GM23248 (cell line): ENCODE measurements around the gene NTHL1. TPM values are rescaled to one million over a fixed set of nuclear protein-coding genes. Genes with fewer than 3 reads are reported as not detected.

ENCODE experiments used
- DNase-seq: peaks from one replicate; pipeline ENCODE4 v3.0.0-alpha.2; 2015
- H2AFZ ChIP-seq: fragments of 200-600 bp; sonication (generic); 2 replicates; pipeline ENCODE4 v1.6.1; 2016; ENCODE audit warnings: antibody characterized with exemption
- H3F3A ChIP-seq: fragments of 200-600 bp; sonication (generic); 2 replicates; pipeline ENCODE4 v1.6.1; 2016; ENCODE audit warnings: mild to moderate bottlenecking, antibody characterized with exemption, mixed run types; ENCODE audit not compliant: insufficient read depth
- H3K27ac ChIP-seq: fragments of 200-600 bp; sonication (generic); 2 replicates; pipeline ENCODE4 v1.5.1; 2016; ENCODE audit warnings: mild to moderate bottlenecking
- H3K27me3 ChIP-seq: fragments of 200-600 bp; sonication (generic); replicated peaks from 2 replicates; pipeline ENCODE4 v1.6.1; 2016; ENCODE audit warnings: mild to moderate bottlenecking; ENCODE audit not compliant: insufficient read depth
- H3K36me3 ChIP-seq: fragments of 200-600 bp; sonication (generic); 2 replicates; pipeline ENCODE4 v1.6.1; 2016; ENCODE audit warnings: low read depth, mild to moderate bottlenecking
- H3K4me1 ChIP-seq: fragments of 200-600 bp; sonication (generic); 2 replicates; pipeline ENCODE4 v1.6.1; 2016; ENCODE audit warnings: mild to moderate bottlenecking; ENCODE audit not compliant: insufficient read depth
- H3K4me2 ChIP-seq: fragments of 200-600 bp; sonication (generic); one replicate; pipeline ENCODE4 v1.6.1; 2016; ENCODE audit warnings: mild to moderate bottlenecking; ENCODE audit not compliant: unreplicated experiment
- H3K4me3 ChIP-seq: fragments of 200-600 bp; sonication (generic); 2 replicates; pipeline ENCODE4 v1.5.1; 2016; ENCODE audit warnings: mild to moderate bottlenecking
- H3K79me2 ChIP-seq: fragments of 200-600 bp; sonication (generic); 2 replicates; pipeline ENCODE4 v1.6.1; 2016; ENCODE audit warnings: mild to moderate bottlenecking; ENCODE audit not compliant: insufficient read depth
- H3K9ac ChIP-seq: fragments of 200-600 bp; sonication (generic); 2 replicates; pipeline ENCODE4 v1.6.1; 2016; ENCODE audit warnings: mild to moderate bottlenecking
- H3K9me2 ChIP-seq: fragments of 200-600 bp; sonication (generic); 2 replicates; pipeline ENCODE4 v1.6.1; 2016; ENCODE audit warnings: mixed run types, mild to moderate bottlenecking, moderate library complexity; ENCODE audit not compliant: insufficient read depth
- H3K9me3 ChIP-seq: fragments of 200-600 bp; sonication (generic); one replicate; pipeline ENCODE4 v1.6.1; 2017; ENCODE audit warnings: low read depth
- H4K20me1 ChIP-seq: fragments of 200-600 bp; sonication (generic); 2 replicates; pipeline ENCODE4 v1.6.0; 2016; ENCODE audit not compliant: insufficient read depth
- EZH2 ChIP-seq: fragments of 200-600 bp; sonication (generic); IDR thresholded peaks from 2 replicates; pipeline ENCODE4 v1.6.1; 2018; ENCODE audit warnings: antibody characterized with exemption, mild to moderate bottlenecking; ENCODE audit not compliant: insufficient read depth, poor library complexity, severe bottlenecking
- EZH2phosphoT487 ChIP-seq: fragments of 200-600 bp; sonication (generic); IDR thresholded peaks from 2 replicates; pipeline ENCODE4 v1.6.1; 2018; ENCODE audit warnings: antibody characterized with exemption, moderate library complexity, mild to moderate bottlenecking, low read depth; ENCODE audit not compliant: insufficient read depth
- WGBS, 2 experiments: methylation state at CpG; one replicate each; pipeline ENCODE4 v1.1.6; 2015 to 2017; ENCODE audit warnings: low lambda C conversion rate in 2 of 2, low coverage in 1 of 2; ENCODE audit errors: missing lambda C conversion rate in 2 of 2; 5-methylcytosine and 5-hydroxymethylcytosine counted together
- in situ Hi-C: fragments of 300-500 bp; cut with MboI; formaldehyde crosslinking; loops from 2 replicates; pipeline ENCODE4 v1.15.0; 2020
- polyA plus RNA-seq: library from polyadenylated mRNA; unstranded; fragments of >200 nt; fragmentation: Nextera tagmentation; extraction: Ambion mirVana; gene quantifications from 2 replicates; pipeline ENCODE4 v1.2.1, GENCODE V29; 2016
- total RNA-seq: library from RNA; depleted of rRNA; stranded (reverse); fragments of >200 nt; shearing (Covaris generic); gene quantifications from 2 replicates; pipeline ENCODE4 v1.2.3, GENCODE V29; 2014

Gene NTHL1
- total and polyA plus RNA-seq, 2 experiments from 2014 or later: 20.3 to 22.8 TPM

- Histone ChIP-seq H3K27ac (no peak overlapping the region), H3K79me2 (no peaks in the 10 kb centered on the region), H3K4me3 (no peak overlapping the region), H2AFZ (no peak overlapping the region), H4K20me1 (no peaks in the 10 kb centered on the region), H3K36me3 (peaks cover 24% of the 10 kb centered on the region; the same call in 1 of the 2 replicates), H3K9me2 (no peaks in the 10 kb centered on the region), H3K27me3 (no peaks in the 10 kb centered on the region), H3K4me2 (no peak overlapping the region), H3K9ac (no peak overlapping the region), H3F3A (0 out of 2 replicates have a peak, but pooled peaks cover 10% of the 10 kb centered on the region), H3K4me1 (no peaks in the 10 kb centered on the region), H3K9me3 (no peaks in the 10 kb centered on the region)
- 90% methylated on average over 36 to 41 of the region's 41 CpGs for WGBS, 2 experiments
- DNase-seq: no peak
- TF ChIP-seq EZH2phosphoT487 (no peak), EZH2 (no peak)
- in situ Hi-C loops: no loop called here
These were observed 40.4 kb upstream of the NTHL1 start for GRCh38 chr16:2087748-2088631.

- Histone ChIP-seq H4K20me1 (no peaks in the 10 kb centered on the region), H2AFZ (no peak overlapping the region), H3K36me3 (peaks cover 16% of the 10 kb centered on the region; the same call in 1 of the 2 replicates), H3K4me3 (no peak overlapping the region), H3K4me2 (no peak overlapping the region), H3K27me3 (no peaks in the 10 kb centered on the region), H3K4me1 (no peaks in the 10 kb centered on the region), H3K9me2 (no peaks in the 10 kb centered on the region), H3K9me3 (no peaks in the 10 kb centered on the region), H3K9ac (no peak overlapping the region), H3K27ac (no peak overlapping the region), H3K79me2 (no peaks in the 10 kb centered on the region), H3F3A (0 out of 2 replicates have a peak, but pooled peaks cover 10% of the 10 kb centered on the region)
- TF ChIP-seq EZH2phosphoT487: no peak
- TF ChIP-seq EZH2: no peak
- in situ Hi-C loops: no loop called here
- WGBS, 2 experiments: 88 to 90% methylated on average over 29 to 30 of the region's 30 CpGs
- no peak for DNase-seq
These were observed 39.4 kb upstream of the NTHL1 start for GRCh38 chr16:2086812-2087747.

GRCh38 chr16:2086106-2086742 is 38.6 kb upstream of the NTHL1 start:
- 0 out of 2 replicates have a peak, but pooled peaks cover 10% of the 10 kb centered on the region for H3F3A ChIP-seq
- TF ChIP-seq EZH2phosphoT487: no peak
- TF ChIP-seq EZH2: no peak
- no peaks in the 10 kb centered on the region for H3K27me3 ChIP-seq
- no peaks in the 10 kb centered on the region for H3K9me2 ChIP-seq
- no peak overlapping the region for H3K9ac ChIP-seq
- H3K4me3 ChIP-seq: no peak overlapping the region
- in situ Hi-C loops: no loop called here
- H3K9me3 ChIP-seq: no peaks in the 10 kb centered on the region
- peaks cover 10% of the 10 kb centered on the region; the same call in 1 of the 2 replicates for H3K36me3 ChIP-seq
- no peak overlapping the region for H2AFZ ChIP-seq
- H4K20me1 ChIP-seq: no peaks in the 10 kb centered on the region
- 83 to 92% methylated on average over 22 to 25 of the region's 27 CpGs for WGBS, 2 experiments
- H3K4me2 ChIP-seq: no peak overlapping the region
- DNase-seq: no peak
- H3K79me2 ChIP-seq: no peaks in the 10 kb centered on the region
- H3K4me1 ChIP-seq: no peaks in the 10 kb centered on the region
- H3K27ac ChIP-seq: no peak overlapping the region

- no peaks in the 10 kb centered on the region for H3K9me2 ChIP-seq
- TF ChIP-seq EZH2 (no peak), EZH2phosphoT487 (no peak)
- H3K9me3 ChIP-seq: no peaks in the 10 kb centered on the region
- 73% methylated on average over 13 of the region's 14 CpGs for WGBS, 2 experiments
- no peaks in the 10 kb centered on the region for H3K27me3 ChIP-seq
- peaks cover 7% of the 10 kb centered on the region; the same call in 1 of the 2 replicates for H3K36me3 ChIP-seq
- no peak overlapping the region for H3K9ac ChIP-seq
- no peak overlapping the region for H3K27ac ChIP-seq
- H3K79me2 ChIP-seq: no peaks in the 10 kb centered on the region
- 0 out of 2 replicates have a peak, but pooled peaks cover 10% of the 10 kb centered on the region for H3F3A ChIP-seq
- H4K20me1 ChIP-seq: no peaks in the 10 kb centered on the region
- H2AFZ ChIP-seq: no peak overlapping the region
- H3K4me3 ChIP-seq: no peak overlapping the region
- no peaks in the 10 kb centered on the region for H3K4me1 ChIP-seq
- no peak overlapping the region for H3K4me2 ChIP-seq
- DNase-seq: peak; percentile 63
- in situ Hi-C loops: no loop called here
These were observed 38.0 kb upstream of the NTHL1 start for GRCh38 chr16:2085669-2086068.
